ENCODE results near the gene PCDHGA9. TPM values are rescaled to one million over a fixed set of nuclear protein-coding genes. Genes with fewer than 3 reads are reported as not detected.

The PCDHGA9 gene
- 1 to 10 TPM; 3.3 to 8.7 (median 4.9) TPM for total RNA-seq

GRCh38 chr5:141402553-141403243 lies at the start of gene PCDHGA9:
PCDHGA9 (plus strand) TSS chr5:141402778; CDS start chr5:141402953, 175 bp downstream.
- Histone ChIP-seq H3K4me1 (no peaks in the 10 kb centered on the region), H3K9me3 (peaks cover 21 to 95% (median 92%) of the 10 kb centered on the region in 4 donors), H3K36me3 (peaks cover 0 to 6% (median 0%) of the 10 kb centered on the region in 4 donors), H3K27ac (replicated peaks in 1 of 4) (no peak within 1 kb of the TSS), H3K4me3 (peak within 1 kb of the TSS; percentile 23 to 46 (median 38)), H3K27me3 (peaks cover 0 to 9% (median 0%) of the 10 kb centered on the region in 4 donors)
- peak in 2 of 3 experiments; percentile 18 to 33 for TF ChIP-seq CTCF (IDR thresholded peaks at IDR 0.05)
- no peak for TF ChIP-seq POLR2A (IDR thresholded peaks at IDR 0.05; ENCODE audit: low read depth)
- DNase-seq (ENCODE audit: extremely low spot score), result no peak
- WGBS, result 12% methylated on average over 27 of the region's 27 CpGs
- intact Hi-C loops (cut with DNase I), result no loop called here

- Histone ChIP-seq H3K4me1 (no peaks in the 10 kb centered on the region), H3K27me3 (peaks cover 0 to 23% (median 3%) of the 10 kb centered on the region in 4 donors), H3K36me3 (no peaks in the 10 kb centered on the region), H3K9me3 (peaks cover 10 to 98% (median 95%) of the 10 kb centered on the region in 4 donors), H3K4me3 (peak within 1 kb of the TSS; percentile 21 to 48 (median 43)), H3K27ac (replicated peaks in 1 of 4) (no peak within 1 kb of the TSS)
- 16% methylated on average over 13 of the region's 29 CpGs for WGBS
- intact Hi-C loops (cut with DNase I), result loop anchor here (10.0 kb wide), 1 partner anchor 210 kb away; no protein-coding TSS in a partner anchor
- TF ChIP-seq CTCF (IDR thresholded peaks at IDR 0.05), result peak; percentile 30 to 33 (median 32)
- no peak for TF ChIP-seq EP300 (IDR thresholded peaks at IDR 0.05)
- DNase-seq (ENCODE audit: extremely low spot score), result no peak
Measured at GRCh38 chr5:141354900-141355469, 47.6 kb upstream of the PCDHGA9 start, which contains the start of gene PCDHGA4. PCDHGA4 (plus strand) TSS chr5:141355021; CDS start chr5:141355108, 87 bp downstream.

GRCh38 chr5:141355641-141356040 lies 46.9 kb upstream of the PCDHGA9 start:
- H3K27me3 ChIP-seq, result peaks cover 0 to 22% (median 3%) of the 10 kb centered on the region in 4 donors
- intact Hi-C loops (cut with DNase I), result loop anchor here (10.0 kb wide), 1 partner anchor 209 kb away; no protein-coding TSS in a partner anchor
- TF ChIP-seq EP300 (IDR thresholded peaks at IDR 0.05) (no peak), POLR2AphosphoS5 (IDR thresholded peaks at IDR 0.05) (no peak), POLR2A (IDR thresholded peaks at IDR 0.05; ENCODE audit: low read depth) (no peak)
- no peak overlapping the region for H3K27ac ChIP-seq (replicated peaks in 1 of 4)
- 48% methylated on average over 24 of the region's 24 CpGs for WGBS
- no peaks in the 10 kb centered on the region for H3K4me1 ChIP-seq
- no peaks in the 10 kb centered on the region for H3K36me3 ChIP-seq
- H3K4me3 ChIP-seq, result peak overlapping the region; percentile 21 to 48 (median 43)
- DNase-seq (ENCODE audit: extremely low spot score), result no peak
- H3K9me3 ChIP-seq, result peaks cover 10 to 98% (median 95%) of the 10 kb centered on the region in 4 donors

GRCh38 chr5:141356133-141356532 lies 46.4 kb upstream of the PCDHGA9 start:
- Histone ChIP-seq H3K36me3 (no peaks in the 10 kb centered on the region), H3K27ac (replicated peaks in 1 of 4) (no peak overlapping the region), H3K4me3 (no peak overlapping the region), H3K4me1 (no peaks in the 10 kb centered on the region), H3K27me3 (peaks cover 0 to 17% (median 2%) of the 10 kb centered on the region in 4 donors), H3K9me3 (peaks cover 10 to 98% (median 95%) of the 10 kb centered on the region in 4 donors)
- 78% methylated on average over 5 of the region's 5 CpGs for WGBS
- TF ChIP-seq POLR2A (IDR thresholded peaks at IDR 0.05; ENCODE audit: low read depth) (no peak), EP300 (IDR thresholded peaks at IDR 0.05) (no peak), POLR2AphosphoS5 (IDR thresholded peaks at IDR 0.05) (no peak), CTCF (IDR thresholded peaks at IDR 0.05) (no peak)
- DNase-seq (ENCODE audit: extremely low spot score), result no peak
- intact Hi-C loops (cut with DNase I), result loop anchor here (10.0 kb wide), 1 partner anchor 209 kb away; no protein-coding TSS in a partner anchor

- H3K27me3 ChIP-seq, result peaks cover 0 to 14% (median 0%) of the 10 kb centered on the region in 4 donors
- no peaks in the 10 kb centered on the region for H3K4me1 ChIP-seq
- intact Hi-C loops (cut with DNase I), result loop anchor here (10.0 kb wide), 1 partner anchor 208 kb away; no protein-coding TSS in a partner anchor
- H3K4me3 ChIP-seq, result no peak overlapping the region
- no peak overlapping the region for H3K27ac ChIP-seq (replicated peaks in 1 of 4)
- TF ChIP-seq CTCF (IDR thresholded peaks at IDR 0.05) (no peak), POLR2AphosphoS5 (IDR thresholded peaks at IDR 0.05) (no peak), EP300 (IDR thresholded peaks at IDR 0.05) (no peak)
- DNase-seq (ENCODE audit: extremely low spot score), result no peak
- 61% methylated on average over 4 of the region's 19 CpGs for WGBS
- no peaks in the 10 kb centered on the region for H3K36me3 ChIP-seq
- H3K9me3 ChIP-seq, result peaks cover 10 to 98% (median 95%) of the 10 kb centered on the region in 4 donors
Measured at GRCh38 chr5:141356950-141357349, 45.6 kb upstream of the PCDHGA9 start.
